ENCODE measurements around the gene BRD3OS.

GRCh38 chr9:134047868-134048581 is 22.7 kb downstream of the BRD3OS start:
- no peak for TF ChIP-seq REST (IDR thresholded peaks at IDR 0.05; ENCODE audit: low read depth)
- TF ChIP-seq EP300 (IDR thresholded peaks at IDR 0.05; ENCODE audit: borderline replicate concordance), result no peak
- TF ChIP-seq EGR1 (IDR thresholded peaks at IDR 0.05), result no peak
- no peak for TF ChIP-seq YY1 (IDR thresholded peaks at IDR 0.05; ENCODE audit: low read depth)
- no peak for TF ChIP-seq MAX (IDR thresholded peaks at IDR 0.05)
- TF ChIP-seq TAF1 (IDR thresholded peaks at IDR 0.05; ENCODE audit: low read depth), result no peak
- no peak for TF ChIP-seq TCF12 (IDR thresholded peaks at IDR 0.05; ENCODE audit: low read depth)
- no peak for TF ChIP-seq NFIC (IDR thresholded peaks at IDR 0.05)
- TF ChIP-seq RAD21 (IDR thresholded peaks at IDR 0.05; ENCODE audit: low read depth), result no peak
- no peak for TF ChIP-seq FOXM1 (IDR thresholded peaks at IDR 0.05; ENCODE audit: borderline replicate concordance, low read depth)

Measured in Ishikawa (cell line).